Esophagus squamous epithelium (tissue), 5 donors: ENCODE measurements around the gene RALB. TPM values are rescaled to one million over a fixed set of nuclear protein-coding genes. Genes with fewer than 3 reads are reported as not detected.

Source experiments
- DNase-seq: peaks from one replicate; lab custom pipeline; 2025; lab: John Stamatoyannopoulos, UW
- H3K27ac ChIP-seq, 4 donors: fragments of 200-600 bp; sonication (generic); one replicate each; pipeline ENCODE4 v1.5.1; 2016 to 2019; ENCODE audit warnings: mild to moderate bottlenecking in 1 of 4
- H3K27me3 ChIP-seq, 4 donors: fragments of 200-600 bp; sonication (generic); 1 replicate in 3 of 4; 2 replicates in 1 of 4; pipeline versions ENCODE4 v1.5.1 to v1.6.0; 2017 to 2021; ENCODE audit warnings: antibody characterized with exemption in 1 of 4
- H3K36me3 ChIP-seq, 3 donors: fragments of 200-600 bp; sonication (generic); one replicate each; pipeline ENCODE4 v1.5.1; 2016 to 2019
- H3K4me1 ChIP-seq, 3 donors: fragments of 200-600 bp; sonication (generic); one replicate each; pipeline ENCODE4 v1.5.1; 2017 to 2019
- H3K4me3 ChIP-seq, 4 donors: fragments of 200-600 bp; sonication (generic); 1 replicate in 3 of 4; 2 replicates in 1 of 4; pipeline ENCODE4 v1.5.1; 2016 to 2019; ENCODE audit warnings: mild to moderate bottlenecking in 2 of 4, moderate library complexity in 1 of 4
- H3K9me3 ChIP-seq, 3 donors: fragments of 200-600 bp; sonication (generic); one replicate each; pipeline ENCODE4 v1.5.1; 2016 to 2019
- POLR2A ChIP-seq, 4 donors: fragments of 450-650 bp; IDR thresholded peaks; one replicate each; pipeline ENCODE4 v1.6.1; 2017; ENCODE audit warnings: antibody characterized with exemption in 4 of 4, mild to moderate bottlenecking in 4 of 4, moderate library complexity in 3 of 4
- WGBS, 2 donors: methylation state at CpG; one replicate each; pipeline ENCODE4 v1.1.5; 2018; 5-methylcytosine and 5-hydroxymethylcytosine counted together
- intact Hi-C: fragments of 100-400 bp; cut with DNase I; formaldehyde crosslinking; loops from one replicate; pipeline ENCODE4 v1.15.0; 2022
- total RNA-seq, 4 donors: library from RNA; depleted of rRNA; stranded (reverse); fragments of >200 nt; gene quantifications; one replicate each; pipeline ENCODE4 v1.1.0, GENCODE V29; 2016
- TF ChIP-seq, protein P1 (sequence below), 6 experiments: fragments of 450-650 bp in 4 of 6; fragments of 200-600 bp in 2 of 6; sonication (generic) in 2 of 6; IDR thresholded peaks; one replicate each; pipeline ENCODE4 v1.5.1; 2016 to 2019; ENCODE audit warnings: antibody characterized with exemption in 6 of 6, mild to moderate bottlenecking in 4 of 6, moderate library complexity in 4 of 6
- donor health status: DM: yes; HTN: yes; CAD: no.

RALB gene
- total RNA-seq, 4 donors from 2014 or later: 50.2 to 99.2 (median 64.8) TPM

DNA sequence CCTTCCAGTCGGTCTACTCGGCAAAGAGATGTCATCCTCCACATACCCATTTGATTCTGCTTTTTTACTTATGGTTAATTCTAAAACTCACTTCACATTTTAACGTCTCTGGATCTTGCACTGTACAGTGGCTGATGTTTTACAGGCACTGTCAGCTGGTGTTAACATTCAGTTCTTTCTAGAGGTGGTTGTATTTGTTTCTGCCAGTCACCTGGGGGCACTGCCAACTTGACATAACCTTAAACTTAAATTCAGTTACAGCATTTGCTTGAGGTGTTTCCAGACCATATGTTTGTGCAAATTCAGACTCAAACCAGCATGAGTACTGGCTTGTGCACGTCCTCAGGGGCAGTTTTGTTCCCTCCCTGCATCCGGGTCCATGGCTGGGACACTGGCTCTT, 24.1 kb upstream of the RALB start:
- no peak for DNase-seq
- TF ChIP-seq, protein P1, sequence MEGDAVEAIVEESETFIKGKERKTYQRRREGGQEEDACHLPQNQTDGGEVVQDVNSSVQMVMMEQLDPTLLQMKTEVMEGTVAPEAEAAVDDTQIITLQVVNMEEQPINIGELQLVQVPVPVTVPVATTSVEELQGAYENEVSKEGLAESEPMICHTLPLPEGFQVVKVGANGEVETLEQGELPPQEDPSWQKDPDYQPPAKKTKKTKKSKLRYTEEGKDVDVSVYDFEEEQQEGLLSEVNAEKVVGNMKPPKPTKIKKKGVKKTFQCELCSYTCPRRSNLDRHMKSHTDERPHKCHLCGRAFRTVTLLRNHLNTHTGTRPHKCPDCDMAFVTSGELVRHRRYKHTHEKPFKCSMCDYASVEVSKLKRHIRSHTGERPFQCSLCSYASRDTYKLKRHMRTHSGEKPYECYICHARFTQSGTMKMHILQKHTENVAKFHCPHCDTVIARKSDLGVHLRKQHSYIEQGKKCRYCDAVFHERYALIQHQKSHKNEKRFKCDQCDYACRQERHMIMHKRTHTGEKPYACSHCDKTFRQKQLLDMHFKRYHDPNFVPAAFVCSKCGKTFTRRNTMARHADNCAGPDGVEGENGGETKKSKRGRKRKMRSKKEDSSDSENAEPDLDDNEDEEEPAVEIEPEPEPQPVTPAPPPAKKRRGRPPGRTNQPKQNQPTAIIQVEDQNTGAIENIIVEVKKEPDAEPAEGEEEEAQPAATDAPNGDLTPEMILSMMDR (IDR thresholded peaks at IDR 0.05): peak in 1 of 6 experiments; percentile 21
- no peak for TF ChIP-seq POLR2A (IDR thresholded peaks at IDR 0.05)
- intact Hi-C loops: no loop called here
- H3K4me3 ChIP-seq: no peak overlapping the region
- no peaks in the 10 kb centered on the region for H3K9me3 ChIP-seq
- peaks cover 7 to 37% (median 21%) of the 10 kb centered on the region in 3 donors for H3K4me1 ChIP-seq
- H3K27ac ChIP-seq: no peak overlapping the region
- H3K27me3 ChIP-seq: no peaks in the 10 kb centered on the region
- WGBS, 2 donors: 48 to 59% methylated on average over 5 of the region's 5 CpGs
- H3K36me3 ChIP-seq: no peaks in the 10 kb centered on the region

DNA sequence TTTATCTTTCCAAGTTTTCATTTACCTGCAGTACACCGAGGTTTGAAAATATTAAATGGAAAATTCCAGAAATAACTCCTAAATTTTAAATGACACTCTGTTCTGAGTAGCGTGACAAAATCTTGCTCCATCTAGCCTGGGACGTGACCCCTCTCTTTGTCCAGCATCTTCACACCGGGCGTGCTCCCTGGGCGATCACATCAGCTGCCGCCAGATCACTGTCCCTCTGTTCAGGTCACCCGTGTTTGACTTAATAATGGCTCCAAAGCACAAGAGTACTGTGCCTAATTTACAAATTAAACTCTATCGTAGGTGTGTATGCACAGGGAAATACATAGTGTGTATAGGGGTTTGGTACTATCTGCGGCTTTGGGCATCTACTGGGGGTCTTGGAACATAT, 23.3 kb upstream of the RALB start:
- no peak overlapping the region for H3K27ac ChIP-seq
- no peak for DNase-seq
- H3K27me3 ChIP-seq: no peaks in the 10 kb centered on the region
- H3K36me3 ChIP-seq: no peaks in the 10 kb centered on the region
- peaks cover 0 to 29% (median 14%) of the 10 kb centered on the region in 3 donors for H3K4me1 ChIP-seq
- no peaks in the 10 kb centered on the region for H3K9me3 ChIP-seq
- no peak overlapping the region for H3K4me3 ChIP-seq
- intact Hi-C loops: no loop called here
- 90 to 92% methylated on average over 10 of the region's 10 CpGs for WGBS, 2 donors
- TF ChIP-seq, protein P1 (IDR thresholded peaks at IDR 0.05): no peak
- no peak for TF ChIP-seq POLR2A (IDR thresholded peaks at IDR 0.05)

DNA sequence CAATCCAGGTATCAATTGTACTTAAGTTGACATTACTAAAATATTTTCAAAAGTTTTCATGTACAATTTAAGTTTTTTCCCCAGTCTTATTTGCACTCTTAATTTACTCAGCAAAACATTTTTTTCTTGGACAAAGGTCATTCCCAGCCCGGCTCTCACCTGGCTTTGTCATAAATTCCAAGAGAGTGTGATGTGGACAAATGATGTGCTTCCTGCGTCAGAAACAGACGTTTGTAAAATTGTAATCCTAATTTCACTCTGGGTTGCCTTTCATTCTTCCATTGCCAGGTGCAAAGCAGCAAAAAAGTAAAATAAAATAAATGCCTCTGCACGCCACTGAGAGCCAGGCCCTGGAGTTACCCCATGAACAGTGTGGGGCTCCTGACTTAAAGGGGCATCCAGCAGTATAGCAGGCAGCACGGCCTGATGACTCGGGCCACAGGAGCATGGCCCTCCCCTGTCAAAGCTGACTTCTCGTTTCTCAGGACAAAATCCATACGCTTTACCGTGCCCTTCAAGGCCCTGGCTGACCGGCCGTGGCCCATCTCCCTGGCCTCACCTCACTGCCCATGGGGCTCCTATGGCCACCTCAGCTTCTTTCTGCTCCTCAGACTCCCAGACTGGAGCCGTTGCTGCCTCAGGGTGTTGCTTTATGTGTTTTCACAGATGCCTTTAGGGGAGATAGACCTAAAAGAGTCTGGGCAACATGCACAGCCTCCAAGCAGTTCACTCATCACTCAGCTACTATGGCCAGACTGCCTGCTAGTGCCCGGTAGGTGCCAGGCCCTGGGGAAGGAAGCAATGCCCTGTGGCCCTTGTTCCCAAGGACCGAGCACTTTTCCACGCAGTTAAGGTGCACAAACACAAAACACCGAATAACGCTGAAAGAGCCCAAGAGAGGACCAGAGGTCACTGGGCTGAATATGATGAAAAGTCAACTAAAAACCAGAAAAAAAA, 21.9 kb upstream of the RALB start:
- no peak for TF ChIP-seq POLR2A (IDR thresholded peaks at IDR 0.05)
- TF ChIP-seq, protein P1 (IDR thresholded peaks at IDR 0.05): no peak
- H3K9me3 ChIP-seq: no peaks in the 10 kb centered on the region
- intact Hi-C loops: no loop called here
- 72 to 81% methylated on average over 13 to 14 of the region's 17 CpGs for WGBS, 2 donors
- H3K4me1 ChIP-seq: peaks cover 0 to 26% (median 13%) of the 10 kb centered on the region in 3 donors
- H3K36me3 ChIP-seq: no peaks in the 10 kb centered on the region
- DNase-seq: no peak
- H3K4me3 ChIP-seq: peak overlapping the region in 2 of 4 donors; percentile 54 to 68
- H3K27ac ChIP-seq: peak overlapping the region in 3 of 4 donors; percentile 14 to 89 (median 86)
- no peaks in the 10 kb centered on the region for H3K27me3 ChIP-seq

DNA sequence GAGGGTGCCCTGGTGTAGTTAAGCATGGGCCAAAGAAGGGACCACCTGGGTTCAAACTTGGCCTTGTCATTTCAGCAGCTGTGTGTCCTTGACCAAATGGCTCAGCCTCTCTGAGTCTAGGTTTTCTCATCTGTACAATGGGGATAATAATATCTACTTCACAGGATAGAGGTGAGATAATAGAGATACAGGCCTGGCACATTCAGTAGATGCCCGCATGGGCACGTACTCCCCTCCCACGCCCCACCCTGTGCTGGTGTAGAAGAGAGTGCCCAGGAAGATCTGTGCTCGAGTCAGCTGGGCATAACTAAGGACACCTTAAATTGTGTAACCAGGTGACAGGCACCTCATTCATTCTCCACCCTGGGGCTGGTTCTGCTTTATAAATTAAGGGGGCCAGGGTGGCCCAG, 21.1 kb upstream of the RALB start:
- Histone ChIP-seq H3K9me3 (no peaks in the 10 kb centered on the region), H3K4me1 (peaks cover 0 to 26% (median 13%) of the 10 kb centered on the region in 3 donors), H3K27me3 (no peaks in the 10 kb centered on the region), H3K27ac (peak overlapping the region; percentile 86 to 89 (median 88)), H3K36me3 (no peaks in the 10 kb centered on the region), H3K4me3 (peak overlapping the region; percentile 33 to 68 (median 50))
- no peak for TF ChIP-seq POLR2A (IDR thresholded peaks at IDR 0.05)
- DNase-seq: no peak
- 19 to 58% methylated on average over 3 to 4 of the region's 4 CpGs for WGBS, 2 donors
- intact Hi-C loops: no loop called here

DNA sequence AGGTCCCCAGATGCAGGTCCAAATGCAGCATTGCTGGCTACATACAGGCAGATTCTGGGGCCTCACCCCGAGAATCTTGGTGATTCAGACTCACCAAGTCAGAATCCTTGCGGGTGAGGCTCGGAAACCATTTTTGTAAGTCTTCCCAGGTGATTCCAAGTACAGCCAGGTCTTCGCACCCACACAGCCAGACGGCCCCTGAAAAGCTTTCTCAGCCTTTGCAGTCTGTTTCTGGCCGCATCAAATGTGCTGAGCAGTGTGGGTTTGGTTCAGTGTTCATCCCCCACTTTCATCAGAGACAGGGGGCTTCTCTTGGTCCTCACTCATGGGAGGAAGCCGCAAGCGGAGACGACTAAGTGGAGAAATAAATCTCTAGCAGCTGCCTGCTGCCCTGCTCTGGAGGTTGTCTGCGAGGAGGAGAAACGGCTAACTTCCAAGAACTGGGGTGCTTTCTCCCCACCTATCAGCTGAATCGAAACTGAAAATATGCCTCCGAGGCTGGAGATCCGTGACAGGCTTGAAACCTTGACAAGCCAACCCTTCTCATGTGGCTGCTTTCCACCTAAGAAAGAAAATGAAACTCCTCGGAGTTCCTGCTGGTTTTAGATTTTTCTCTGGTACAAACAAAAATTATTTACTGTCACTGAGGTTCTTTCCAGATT, 20.5 kb upstream of the RALB start:
- no peak for DNase-seq

More for the DNA sequence above, 20.5 kb upstream of the RALB start:
- H3K36me3 ChIP-seq: no peaks in the 10 kb centered on the region
- no peaks in the 10 kb centered on the region for H3K9me3 ChIP-seq
- intact Hi-C loops: no loop called here
- TF ChIP-seq, protein P1 (IDR thresholded peaks at IDR 0.05): no peak
- no peak for TF ChIP-seq POLR2A (IDR thresholded peaks at IDR 0.05)
- peak overlapping the region; percentile 86 to 89 (median 88) for H3K27ac ChIP-seq
- H3K4me3 ChIP-seq: peak overlapping the region; percentile 33 to 68 (median 50)
- peaks cover 0 to 26% (median 13%) of the 10 kb centered on the region in 3 donors for H3K4me1 ChIP-seq
- H3K27me3 ChIP-seq: no peaks in the 10 kb centered on the region
- WGBS, 2 donors: 2 to 3% methylated on average over 6 to 12 of the region's 15 CpGs
